ENCODE measurements around the gene HSD11B2.

The HSD11B2 gene

DNA sequence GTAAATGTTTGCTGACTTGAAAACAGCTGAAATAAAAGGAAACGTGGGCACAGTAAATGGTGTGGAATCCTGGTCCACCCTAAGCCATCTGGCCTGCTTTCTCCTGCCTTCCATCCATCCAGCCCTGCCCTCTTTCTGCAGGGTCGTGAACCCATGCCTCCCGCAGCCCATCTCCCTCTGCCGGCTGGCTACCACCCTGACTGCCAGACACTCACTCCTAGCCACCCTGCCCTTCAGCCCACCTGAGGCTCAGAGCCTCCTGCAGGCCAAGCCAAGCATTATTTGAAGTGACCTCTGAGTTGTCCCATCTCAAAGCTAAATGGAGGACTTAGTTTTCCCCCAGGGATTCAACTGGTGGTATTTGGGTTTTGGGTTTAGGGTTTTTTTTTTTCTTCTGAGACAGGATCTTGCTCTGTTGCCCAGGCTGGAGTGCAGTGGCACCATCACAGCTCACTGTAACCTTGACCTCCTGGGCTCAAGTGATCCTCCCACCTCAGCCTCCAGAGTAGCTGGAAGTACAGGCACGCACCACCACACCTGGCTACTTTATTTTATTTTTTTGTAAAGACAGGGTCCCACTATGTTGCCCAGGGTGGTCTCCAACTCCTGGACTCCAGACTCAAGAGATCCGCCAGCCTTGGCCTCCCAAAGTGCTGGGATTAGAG lies 23.0 kb upstream of the HSD11B2 start:
- no peak for DNase-seq (ENCODE audit: low spot score)
- TF ChIP-seq, protein P1, sequence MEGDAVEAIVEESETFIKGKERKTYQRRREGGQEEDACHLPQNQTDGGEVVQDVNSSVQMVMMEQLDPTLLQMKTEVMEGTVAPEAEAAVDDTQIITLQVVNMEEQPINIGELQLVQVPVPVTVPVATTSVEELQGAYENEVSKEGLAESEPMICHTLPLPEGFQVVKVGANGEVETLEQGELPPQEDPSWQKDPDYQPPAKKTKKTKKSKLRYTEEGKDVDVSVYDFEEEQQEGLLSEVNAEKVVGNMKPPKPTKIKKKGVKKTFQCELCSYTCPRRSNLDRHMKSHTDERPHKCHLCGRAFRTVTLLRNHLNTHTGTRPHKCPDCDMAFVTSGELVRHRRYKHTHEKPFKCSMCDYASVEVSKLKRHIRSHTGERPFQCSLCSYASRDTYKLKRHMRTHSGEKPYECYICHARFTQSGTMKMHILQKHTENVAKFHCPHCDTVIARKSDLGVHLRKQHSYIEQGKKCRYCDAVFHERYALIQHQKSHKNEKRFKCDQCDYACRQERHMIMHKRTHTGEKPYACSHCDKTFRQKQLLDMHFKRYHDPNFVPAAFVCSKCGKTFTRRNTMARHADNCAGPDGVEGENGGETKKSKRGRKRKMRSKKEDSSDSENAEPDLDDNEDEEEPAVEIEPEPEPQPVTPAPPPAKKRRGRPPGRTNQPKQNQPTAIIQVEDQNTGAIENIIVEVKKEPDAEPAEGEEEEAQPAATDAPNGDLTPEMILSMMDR (IDR thresholded peaks at IDR 0.05; ENCODE audit: poor library complexity, severe bottlenecking): no peak
- H3K4me3 ChIP-seq (ENCODE audit: severe bottlenecking): no peak overlapping the region
- H3K4me1 ChIP-seq (ENCODE audit: insufficient read depth, poor library complexity, severe bottlenecking): peaks cover 35% of the 10 kb centered on the region
- H3K36me3 ChIP-seq (ENCODE audit: low read depth): no peaks in the 10 kb centered on the region
- no peaks in the 10 kb centered on the region for H3K27me3 ChIP-seq (ENCODE audit: insufficient read depth, poor library complexity, severe bottlenecking)
- no peaks in the 10 kb centered on the region for H3K9me3 ChIP-seq (ENCODE audit: severe bottlenecking)
- ATAC-seq (ENCODE audit: low read depth): no peak
- H3K27ac ChIP-seq (ENCODE audit: poor library complexity, severe bottlenecking): no peak overlapping the region

DNA sequence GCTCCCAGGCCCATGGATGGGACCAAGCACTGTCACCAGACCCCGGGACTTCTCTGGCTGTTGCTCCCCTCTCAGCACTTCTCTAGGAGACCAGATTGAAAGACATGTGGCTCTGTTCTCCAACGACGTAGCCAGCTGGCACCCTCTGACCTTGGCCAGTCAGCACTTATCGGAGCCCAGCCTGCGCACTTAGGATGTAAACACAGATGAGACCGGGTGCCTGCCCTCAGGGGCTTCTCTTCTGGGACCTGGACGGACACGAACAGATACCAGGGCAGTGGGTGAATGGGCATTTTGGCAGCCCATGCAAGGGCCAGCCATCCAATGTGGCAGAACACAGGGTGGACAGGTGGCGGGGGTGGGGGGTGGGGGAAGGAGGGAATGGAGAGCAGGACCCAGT lies 21.3 kb upstream of the HSD11B2 start:
- no peaks in the 10 kb centered on the region for H3K9me3 ChIP-seq (ENCODE audit: severe bottlenecking)
- no peak for DNase-seq (ENCODE audit: low spot score)
- peaks cover 24% of the 10 kb centered on the region for H3K4me1 ChIP-seq (ENCODE audit: insufficient read depth, poor library complexity, severe bottlenecking)
- no peaks in the 10 kb centered on the region for H3K27me3 ChIP-seq (ENCODE audit: insufficient read depth, poor library complexity, severe bottlenecking)
- no peaks in the 10 kb centered on the region for H3K36me3 ChIP-seq (ENCODE audit: low read depth)
- TF ChIP-seq, protein P1 (IDR thresholded peaks at IDR 0.05; ENCODE audit: poor library complexity, severe bottlenecking): no peak
- ATAC-seq (ENCODE audit: low read depth): no peak
- H3K4me3 ChIP-seq (ENCODE audit: severe bottlenecking): no peak overlapping the region
- H3K27ac ChIP-seq (ENCODE audit: poor library complexity, severe bottlenecking): no peak overlapping the region

DNA sequence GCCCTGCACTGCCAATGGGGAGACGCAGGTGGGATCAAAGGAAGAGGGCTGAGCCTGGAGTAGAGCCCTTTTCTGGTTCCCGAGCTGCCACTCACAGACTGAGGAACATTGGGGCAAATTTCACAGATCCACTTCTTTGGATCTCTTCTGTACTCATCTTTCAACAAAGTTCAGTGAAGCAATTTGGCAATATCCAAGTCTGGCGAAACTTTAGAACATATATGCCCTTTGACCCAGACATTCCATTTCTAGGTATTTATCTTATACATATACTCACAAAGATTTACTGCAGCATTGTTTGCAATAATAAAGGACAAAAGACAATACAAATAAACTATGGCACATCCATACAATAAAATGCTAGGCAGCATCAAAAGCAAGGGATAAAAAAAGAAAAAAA lies 19.6 kb upstream of the HSD11B2 start:
- TF ChIP-seq, protein P1 (IDR thresholded peaks at IDR 0.05; ENCODE audit: poor library complexity, severe bottlenecking): no peak
- ATAC-seq (ENCODE audit: low read depth): no peak

DNA sequence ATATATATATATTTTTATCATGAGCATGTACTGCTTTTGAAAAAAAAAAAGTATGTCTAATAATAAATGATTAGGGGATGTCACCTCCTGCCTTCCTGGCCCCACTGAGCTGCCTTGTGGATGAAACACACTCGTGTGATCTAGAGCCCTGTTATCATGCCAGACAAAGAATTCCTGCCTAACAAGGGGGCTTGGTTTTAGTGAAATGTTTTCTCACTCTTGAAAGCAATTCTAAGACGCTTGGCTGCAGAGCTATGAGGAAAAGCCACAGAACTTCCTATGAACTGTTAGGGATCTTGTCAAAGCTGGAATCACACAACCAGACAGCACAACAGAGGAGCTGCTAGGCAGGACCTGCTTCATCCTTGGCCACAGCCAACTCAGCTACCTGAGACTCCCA lies 18.6 kb upstream of the HSD11B2 start:
- TF ChIP-seq, protein P1 (IDR thresholded peaks at IDR 0.05; ENCODE audit: poor library complexity, severe bottlenecking): no peak
- Histone ChIP-seq H3K36me3 (ENCODE audit: low read depth) (no peaks in the 10 kb centered on the region), H3K27me3 (ENCODE audit: insufficient read depth, poor library complexity, severe bottlenecking) (no peaks in the 10 kb centered on the region), H3K9me3 (ENCODE audit: severe bottlenecking) (no peaks in the 10 kb centered on the region), H3K4me1 (ENCODE audit: insufficient read depth, poor library complexity, severe bottlenecking) (no peaks in the 10 kb centered on the region), H3K27ac (ENCODE audit: poor library complexity, severe bottlenecking) (no peak overlapping the region), H3K4me3 (ENCODE audit: severe bottlenecking) (no peak overlapping the region)
- ATAC-seq (ENCODE audit: low read depth): no peak
- DNase-seq (ENCODE audit: low spot score): no peak

More for the DNA sequence above, 19.6 kb upstream of the HSD11B2 start:
- Histone ChIP-seq H3K27ac (ENCODE audit: poor library complexity, severe bottlenecking) (no peak overlapping the region), H3K9me3 (ENCODE audit: severe bottlenecking) (no peaks in the 10 kb centered on the region), H3K4me1 (ENCODE audit: insufficient read depth, poor library complexity, severe bottlenecking) (peaks cover 8% of the 10 kb centered on the region), H3K27me3 (ENCODE audit: insufficient read depth, poor library complexity, severe bottlenecking) (no peaks in the 10 kb centered on the region), H3K36me3 (ENCODE audit: low read depth) (no peaks in the 10 kb centered on the region), H3K4me3 (ENCODE audit: severe bottlenecking) (no peak overlapping the region)
- no peak for DNase-seq (ENCODE audit: low spot score)

All from RWPE2 (cell line).